Epithelial cell of esophagus (primary cell): ENCODE measurements around the gene POU2F1.
A peak's percentile ranks its signal among the peaks of the same experiment; 100 is the strongest.

Experiments
- DNase-seq: peaks from one replicate; pipeline ENCODE4 v3.0.0; 2010; ENCODE audit warnings: low read depth
- H3K4me3 ChIP-seq: 2 replicates; pipeline ENCODE4 v1.5.1; 2011; ENCODE audit warnings: mild to moderate bottlenecking, low read length, control low read depth
- TF ChIP-seq, protein P1 (sequence below): IDR thresholded peaks from 2 replicates; pipeline ENCODE4 v1.5.1; 2011; ENCODE audit warnings: low read depth, mild to moderate bottlenecking, low read length, control low read depth, inconsistent platforms; ENCODE audit not compliant: insufficient read depth; ENCODE audit errors: missing control alignments

Gene POU2F1

GRCh38 chr1:167409183-167409582 is 188.5 kb downstream of the POU2F1 start:
- TF ChIP-seq, protein P1, sequence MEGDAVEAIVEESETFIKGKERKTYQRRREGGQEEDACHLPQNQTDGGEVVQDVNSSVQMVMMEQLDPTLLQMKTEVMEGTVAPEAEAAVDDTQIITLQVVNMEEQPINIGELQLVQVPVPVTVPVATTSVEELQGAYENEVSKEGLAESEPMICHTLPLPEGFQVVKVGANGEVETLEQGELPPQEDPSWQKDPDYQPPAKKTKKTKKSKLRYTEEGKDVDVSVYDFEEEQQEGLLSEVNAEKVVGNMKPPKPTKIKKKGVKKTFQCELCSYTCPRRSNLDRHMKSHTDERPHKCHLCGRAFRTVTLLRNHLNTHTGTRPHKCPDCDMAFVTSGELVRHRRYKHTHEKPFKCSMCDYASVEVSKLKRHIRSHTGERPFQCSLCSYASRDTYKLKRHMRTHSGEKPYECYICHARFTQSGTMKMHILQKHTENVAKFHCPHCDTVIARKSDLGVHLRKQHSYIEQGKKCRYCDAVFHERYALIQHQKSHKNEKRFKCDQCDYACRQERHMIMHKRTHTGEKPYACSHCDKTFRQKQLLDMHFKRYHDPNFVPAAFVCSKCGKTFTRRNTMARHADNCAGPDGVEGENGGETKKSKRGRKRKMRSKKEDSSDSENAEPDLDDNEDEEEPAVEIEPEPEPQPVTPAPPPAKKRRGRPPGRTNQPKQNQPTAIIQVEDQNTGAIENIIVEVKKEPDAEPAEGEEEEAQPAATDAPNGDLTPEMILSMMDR, result peak; percentile 43
- H3K4me3 ChIP-seq, result no peak overlapping the region

GRCh38 chr1:167412072-167412471 is 191.4 kb downstream of the POU2F1 start:
- no peak for DNase-seq
- no peak overlapping the region for H3K4me3 ChIP-seq
- TF ChIP-seq, protein P1, result no peak

More at GRCh38 chr1:167409183-167409582, 188.5 kb downstream of the POU2F1 start:
- DNase-seq, result peak; percentile 43

- TF ChIP-seq, protein P1, result no peak
These were observed 192.2 kb downstream of the POU2F1 start for GRCh38 chr1:167412920-167413319.

DNA sequence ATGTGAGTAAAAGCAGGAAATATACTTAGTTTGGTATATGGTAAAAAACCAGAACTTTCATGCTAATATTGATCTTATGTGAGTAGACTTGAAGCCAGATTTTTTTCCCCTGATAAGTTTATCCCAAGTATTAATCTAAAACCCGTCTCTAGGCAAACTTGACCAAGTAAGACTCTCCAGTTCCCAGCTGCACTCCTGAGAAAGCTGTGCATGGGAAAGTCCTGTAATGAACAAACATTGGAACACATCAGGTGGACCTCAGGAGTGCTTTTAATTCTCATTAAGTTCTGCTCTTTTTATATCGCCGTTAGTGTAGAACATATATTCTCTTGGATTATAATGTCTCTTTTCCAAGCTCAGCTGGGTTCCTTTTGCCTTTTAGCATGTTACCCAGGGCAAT is 192.6 kb downstream of the POU2F1 start:
- DNase-seq, result no peak
- H3K4me3 ChIP-seq, result no peak overlapping the region
- TF ChIP-seq, protein P1, result no peak

More at GRCh38 chr1:167412920-167413319, 192.2 kb downstream of the POU2F1 start:
- DNase-seq, result no peak
- H3K4me3 ChIP-seq, result no peak overlapping the region

DNA sequence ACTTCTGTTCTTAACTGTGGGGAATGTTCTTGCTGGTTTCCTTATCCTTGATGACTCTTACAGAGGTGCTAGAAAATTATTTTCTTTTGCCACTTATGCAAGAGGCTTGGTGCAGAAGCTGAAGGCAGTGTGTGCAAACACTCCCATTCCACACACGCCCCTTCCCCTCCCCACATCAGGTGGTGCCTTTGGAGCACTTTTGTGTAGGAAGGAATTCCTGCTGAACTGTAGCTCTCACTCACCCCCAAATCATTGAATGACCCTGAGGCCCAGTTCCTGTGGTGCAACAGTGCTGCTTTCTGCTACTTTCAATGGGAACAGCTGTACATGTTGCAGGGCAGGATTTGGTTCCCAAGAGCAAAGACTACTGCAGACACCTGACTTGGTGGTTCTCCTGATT is 195.8 kb downstream of the POU2F1 start:
- TF ChIP-seq, protein P1, result no peak
- no peak overlapping the region for H3K4me3 ChIP-seq
- DNase-seq, result peak; percentile 44

- H3K4me3 ChIP-seq, result no peak overlapping the region
- TF ChIP-seq, protein P1, result no peak
- DNase-seq, result no peak
These were observed 197.7 kb downstream of the POU2F1 start for GRCh38 chr1:167418391-167418790.

DNA sequence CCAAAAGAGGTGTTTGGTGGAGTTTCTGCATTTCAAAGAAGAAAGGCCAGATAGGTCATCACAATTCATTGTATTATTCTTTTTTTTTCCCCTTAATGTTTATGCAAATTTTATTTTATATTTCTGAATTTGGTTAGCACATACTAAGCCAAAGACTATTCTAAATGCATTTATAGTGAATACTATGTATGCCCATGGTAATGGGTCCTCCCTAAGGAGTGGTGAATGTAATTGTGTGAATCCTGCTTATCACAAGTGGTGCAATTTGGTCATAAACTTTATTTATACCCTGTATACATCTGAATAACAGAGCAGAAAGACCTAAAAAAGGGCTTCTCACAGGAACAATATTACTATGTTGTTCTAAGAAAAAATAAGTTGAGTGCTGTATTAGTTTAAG is 198.6 kb downstream of the POU2F1 start:
- DNase-seq, result no peak
- H3K4me3 ChIP-seq, result no peak overlapping the region
- TF ChIP-seq, protein P1, result no peak
